Measurements from ENCODE around the gene FBXL17. TPM values are rescaled to one million over a fixed set of nuclear protein-coding genes. Genes with fewer than 3 reads are reported as not detected.

FBXL17 gene
- total RNA-seq, 1 experiment from 2014 or later: 15.9 TPM

- DNase-seq (ENCODE audit: low read depth): no peak
These were observed 426.6 kb downstream of the FBXL17 start for GRCh38 chr5:107955321-107955720.

- no peak for DNase-seq (ENCODE audit: low read depth)
These were observed 427.6 kb downstream of the FBXL17 start for GRCh38 chr5:107954254-107954653.

GRCh38 chr5:107952450-107952849, 429.4 kb downstream of the FBXL17 start:
- DNase-seq (ENCODE audit: low read depth): no peak

- no peak for DNase-seq (ENCODE audit: low read depth)
These were observed 430.6 kb downstream of the FBXL17 start for GRCh38 chr5:107951309-107951708.

GRCh38 chr5:107950776-107951175, 431.1 kb downstream of the FBXL17 start:
- DNase-seq (ENCODE audit: low read depth): no peak

GRCh38 chr5:107949688-107950341, 432.1 kb downstream of the FBXL17 start:
- DNase-seq (ENCODE audit: low read depth): no peak

- DNase-seq (ENCODE audit: low read depth): no peak
These were observed 433.5 kb downstream of the FBXL17 start for GRCh38 chr5:107948377-107948776.

GRCh38 chr5:107945061-107945460, 436.8 kb downstream of the FBXL17 start:
- DNase-seq (ENCODE audit: low read depth): no peak

- DNase-seq (ENCODE audit: low read depth): no peak
These were observed 438.0 kb downstream of the FBXL17 start for GRCh38 chr5:107943923-107944322.

- DNase-seq (ENCODE audit: low read depth): no peak
These were observed 440.9 kb downstream of the FBXL17 start for GRCh38 chr5:107941036-107941435.

GRCh38 chr5:107937651-107938355, 444.1 kb downstream of the FBXL17 start:
- no peak for DNase-seq (ENCODE audit: low read depth)

GRCh38 chr5:107937204-107937603, 444.7 kb downstream of the FBXL17 start:
- peak; percentile 2 for DNase-seq (ENCODE audit: low read depth)

GRCh38 chr5:107936515-107936914, 445.4 kb downstream of the FBXL17 start:
- DNase-seq (ENCODE audit: low read depth): no peak

- DNase-seq (ENCODE audit: low read depth): no peak
These were observed 446.3 kb downstream of the FBXL17 start for GRCh38 chr5:107935645-107936044.

GRCh38 chr5:107933326-107933725, 448.6 kb downstream of the FBXL17 start:
- DNase-seq (ENCODE audit: low read depth): no peak

GRCh38 chr5:107930891-107931290, 451.0 kb downstream of the FBXL17 start:
- no peak for DNase-seq (ENCODE audit: low read depth)

- DNase-seq (ENCODE audit: low read depth): no peak
These were observed 451.8 kb downstream of the FBXL17 start for GRCh38 chr5:107930092-107930491.

GRCh38 chr5:107929080-107929479, 452.8 kb downstream of the FBXL17 start:
- no peak for DNase-seq (ENCODE audit: low read depth)

- DNase-seq (ENCODE audit: low read depth): no peak
These were observed 455.8 kb downstream of the FBXL17 start for GRCh38 chr5:107926121-107926520.

- DNase-seq (ENCODE audit: low read depth): no peak
These were observed 456.7 kb downstream of the FBXL17 start for GRCh38 chr5:107925200-107925599.

GRCh38 chr5:107919969-107920368, 461.9 kb downstream of the FBXL17 start:
- DNase-seq (ENCODE audit: low read depth): no peak

- DNase-seq (ENCODE audit: low read depth): no peak
These were observed 462.5 kb downstream of the FBXL17 start for GRCh38 chr5:107919361-107919760.

- DNase-seq (ENCODE audit: low read depth): peak; percentile 1
These were observed 463.9 kb downstream of the FBXL17 start for GRCh38 chr5:107917983-107918382.

Measured in M059J (cell line).